Activated CD4-positive, CD25-positive, alpha-beta regulatory T cell treated with anti-CD3 and anti-CD28 coated beads, Interleukin-2, amount 50 U/mL, for 72 hours (primary cell): ENCODE measurements around the gene OSBPL8.

Source experiments
- DNase-seq: peaks from one replicate; pipeline ENCODE4 v3.0.0; 2021

Gene OSBPL8

GRCh38 chr12:76554405-76555230, 5.0 kb downstream of the OSBPL8 start:
- DNase-seq = no peak

GRCh38 chr12:76552343-76552938, 7.1 kb downstream of the OSBPL8 start:
- no peak for DNase-seq

GRCh38 chr12:76551482-76551888, 8.1 kb downstream of the OSBPL8 start:
- no peak for DNase-seq

- DNase-seq = no peak
Measured at GRCh38 chr12:76549131-76549530, 10.4 kb downstream of the OSBPL8 start.

GRCh38 chr12:76548222-76548837, 11.2 kb downstream of the OSBPL8 start:
- no peak for DNase-seq

GRCh38 chr12:76547526-76547925, 12.0 kb downstream of the OSBPL8 start:
- no peak for DNase-seq

- DNase-seq = no peak
Measured at GRCh38 chr12:76546889-76547288, 12.7 kb downstream of the OSBPL8 start.

- DNase-seq = no peak
Measured at GRCh38 chr12:76545486-76545885, 14.1 kb downstream of the OSBPL8 start.

- DNase-seq = no peak
Measured at GRCh38 chr12:76544601-76545261, 14.8 kb downstream of the OSBPL8 start.

- DNase-seq = no peak
Measured at GRCh38 chr12:76543813-76544347, 15.7 kb downstream of the OSBPL8 start.

GRCh38 chr12:76542908-76543307, 16.7 kb downstream of the OSBPL8 start:
- no peak for DNase-seq

GRCh38 chr12:76539727-76540126, 19.8 kb downstream of the OSBPL8 start:
- DNase-seq = no peak

- no peak for DNase-seq
Measured at GRCh38 chr12:76537923-76538322, 21.6 kb downstream of the OSBPL8 start.

- DNase-seq = no peak
Measured at GRCh38 chr12:76536546-76536945, 23.0 kb downstream of the OSBPL8 start.

GRCh38 chr12:76535170-76535569, 24.4 kb downstream of the OSBPL8 start:
- no peak for DNase-seq

GRCh38 chr12:76533331-76533730, 26.2 kb downstream of the OSBPL8 start:
- no peak for DNase-seq

GRCh38 chr12:76532520-76532919, 27.1 kb downstream of the OSBPL8 start:
- no peak for DNase-seq

- DNase-seq = no peak
Measured at GRCh38 chr12:76531056-76531455, 28.5 kb downstream of the OSBPL8 start.

GRCh38 chr12:76530516-76530915, 29.1 kb downstream of the OSBPL8 start:
- no peak for DNase-seq

GRCh38 chr12:76529226-76529918, 30.2 kb downstream of the OSBPL8 start:
- no peak for DNase-seq

- DNase-seq = no peak
Measured at GRCh38 chr12:76523408-76523807, 36.2 kb downstream of the OSBPL8 start.

- DNase-seq = no peak
Measured at GRCh38 chr12:76520348-76520747, 39.2 kb downstream of the OSBPL8 start.

GRCh38 chr12:76519538-76519937, 40.0 kb downstream of the OSBPL8 start:
- no peak for DNase-seq
